ENCODE data around the gene PDHA1. TPM values are rescaled to one million over a fixed set of nuclear protein-coding genes. Genes with fewer than 3 reads are reported as not detected.

PDHA1 gene
- 151 TPM for polyA plus RNA-seq (2013, experiment 1 of 2; ENCODE audit: insufficient read length)
- polyA plus RNA-seq (2013, experiment 2 of 2; ENCODE audit: insufficient read length): 133 TPM

DNA sequence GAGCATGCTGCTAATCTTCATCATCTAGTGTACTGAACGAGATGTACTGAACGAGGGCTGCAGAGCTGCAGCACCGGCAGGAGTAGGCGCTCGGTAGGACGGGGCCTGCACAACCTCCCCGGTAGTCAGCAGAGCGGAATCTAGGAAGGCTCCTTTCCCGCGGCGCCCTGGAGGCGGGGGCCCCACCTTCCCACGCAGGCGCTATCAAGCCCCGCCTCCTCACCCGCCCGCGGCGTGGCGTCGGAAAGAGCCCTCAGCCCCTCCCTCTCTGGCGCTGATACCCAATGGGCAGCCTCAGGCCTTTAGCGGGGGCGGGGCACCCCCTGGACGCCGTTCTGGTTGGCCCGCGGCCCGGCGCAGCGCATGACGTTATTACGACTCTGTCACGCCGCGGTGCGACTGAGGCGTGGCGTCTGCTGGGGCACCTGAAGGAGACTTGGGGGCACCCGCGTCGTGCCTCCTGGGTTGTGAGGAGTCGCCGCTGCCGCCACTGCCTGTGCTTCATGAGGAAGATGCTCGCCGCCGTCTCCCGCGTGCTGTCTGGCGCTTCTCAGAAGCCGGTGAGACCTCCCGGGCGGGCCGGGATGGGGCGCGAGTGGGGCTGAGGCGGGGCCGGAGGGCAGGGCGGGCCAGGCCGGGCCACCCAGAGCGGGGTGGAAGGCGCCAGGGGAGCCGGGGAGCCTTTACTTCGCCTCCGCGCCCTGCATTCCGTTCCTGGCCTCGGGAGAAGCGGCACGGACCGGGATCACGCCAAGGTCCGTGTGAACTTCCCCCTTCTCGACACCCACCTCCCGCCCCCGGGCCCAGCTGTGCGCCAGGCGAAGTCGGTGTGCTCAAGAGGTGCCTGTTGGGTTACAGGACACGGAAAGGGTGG lies at the start of gene PDHA1:
Gene PDHA1, plus strand, starts transcription at position 393 of the 874 bp plus-strand sequence. Its CDS starts 111 bp downstream, at position 504.
- peak; percentile 90 for DNase-seq

DNA sequence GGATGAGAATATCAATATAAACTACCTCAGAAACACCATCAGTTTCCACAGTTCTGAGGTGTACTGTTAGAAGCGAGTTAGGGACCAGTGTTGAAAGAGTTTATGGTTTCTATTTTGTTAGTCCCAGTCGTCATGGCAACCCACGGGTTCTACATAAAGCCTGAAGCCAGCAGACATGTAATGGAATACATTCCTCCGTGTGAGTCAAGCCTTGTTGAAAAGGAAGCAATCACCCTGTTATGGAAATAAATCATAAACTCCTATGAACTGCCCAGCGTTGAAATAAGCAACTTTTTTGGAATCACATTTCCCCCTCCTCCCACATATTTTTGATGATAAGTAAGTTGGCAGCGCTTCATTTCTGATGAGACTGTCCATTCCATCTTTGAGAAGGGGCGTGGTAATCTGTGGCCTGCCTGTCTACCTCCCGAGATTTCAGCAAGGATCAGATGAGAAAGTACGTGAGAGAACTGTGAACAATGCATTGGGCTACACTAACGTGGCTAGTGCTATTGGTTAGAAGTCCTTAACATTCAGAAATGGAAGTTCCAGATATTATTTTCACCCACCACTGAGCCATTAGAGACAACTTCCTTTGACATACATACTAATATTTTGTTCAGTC lies 40.4 kb upstream of the PDHA1 start:
- DNase-seq: peak; percentile 91

DNA sequence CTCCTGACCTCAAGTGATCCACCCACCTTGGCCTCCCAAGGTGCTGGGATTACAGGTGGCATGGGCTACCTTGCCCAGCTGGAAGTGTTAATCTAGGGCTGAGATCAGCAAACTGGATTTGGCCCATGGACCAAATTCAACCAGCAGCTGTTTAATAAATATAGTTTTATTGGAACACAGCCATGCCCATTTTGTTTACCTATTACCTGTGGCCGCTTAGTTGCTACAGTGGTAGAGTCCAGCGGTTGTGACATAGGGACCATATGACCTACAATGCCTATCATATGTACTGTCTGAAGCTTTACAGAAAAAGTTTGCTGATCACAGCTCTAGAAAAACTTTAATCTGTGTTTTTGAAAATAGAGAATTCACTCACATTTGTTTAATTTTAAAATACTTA lies 17.2 kb upstream of the PDHA1 start:
- no peak for DNase-seq

DNA sequence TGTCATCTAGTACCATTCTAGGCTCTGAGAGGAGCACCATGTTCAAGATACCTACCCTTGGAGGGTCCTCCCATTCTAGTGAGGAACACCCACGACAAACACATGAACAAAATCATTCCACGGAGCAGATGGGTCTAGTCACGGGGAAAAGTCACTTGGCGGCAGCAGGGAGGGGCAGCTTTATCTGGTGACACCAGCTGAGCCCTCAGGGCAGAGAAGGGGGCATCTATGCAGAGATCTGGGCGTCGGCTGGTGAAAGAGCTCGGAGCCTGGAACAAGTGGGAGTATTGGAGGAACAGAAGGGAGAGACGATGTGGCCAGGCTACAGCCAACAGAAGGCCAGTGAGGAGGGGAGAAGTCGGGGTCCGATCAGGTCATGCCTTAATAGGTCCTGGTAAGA lies 11.9 kb upstream of the PDHA1 start:
- no peak for DNase-seq

DNA sequence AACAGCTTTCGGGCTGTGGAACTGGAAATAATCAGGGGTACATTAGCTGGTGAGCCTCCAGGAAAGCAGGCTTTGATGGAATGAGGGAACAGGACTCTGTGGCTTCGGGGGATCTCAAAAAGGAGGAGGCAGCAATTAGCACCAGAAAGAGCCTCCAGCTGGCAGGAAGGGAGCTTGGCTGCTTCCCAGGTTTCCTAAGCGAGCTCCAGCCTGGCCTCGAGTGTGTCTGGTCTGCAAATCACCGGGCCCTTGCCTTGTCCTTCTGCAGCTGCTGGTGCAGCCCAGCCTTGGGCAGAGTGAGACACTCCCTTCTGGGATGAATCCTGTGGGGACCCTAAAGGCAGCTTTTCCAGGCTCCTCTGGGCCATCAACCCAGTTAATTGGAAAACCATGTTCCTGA lies 10.7 kb upstream of the PDHA1 start:
- DNase-seq: peak; percentile 6

DNA sequence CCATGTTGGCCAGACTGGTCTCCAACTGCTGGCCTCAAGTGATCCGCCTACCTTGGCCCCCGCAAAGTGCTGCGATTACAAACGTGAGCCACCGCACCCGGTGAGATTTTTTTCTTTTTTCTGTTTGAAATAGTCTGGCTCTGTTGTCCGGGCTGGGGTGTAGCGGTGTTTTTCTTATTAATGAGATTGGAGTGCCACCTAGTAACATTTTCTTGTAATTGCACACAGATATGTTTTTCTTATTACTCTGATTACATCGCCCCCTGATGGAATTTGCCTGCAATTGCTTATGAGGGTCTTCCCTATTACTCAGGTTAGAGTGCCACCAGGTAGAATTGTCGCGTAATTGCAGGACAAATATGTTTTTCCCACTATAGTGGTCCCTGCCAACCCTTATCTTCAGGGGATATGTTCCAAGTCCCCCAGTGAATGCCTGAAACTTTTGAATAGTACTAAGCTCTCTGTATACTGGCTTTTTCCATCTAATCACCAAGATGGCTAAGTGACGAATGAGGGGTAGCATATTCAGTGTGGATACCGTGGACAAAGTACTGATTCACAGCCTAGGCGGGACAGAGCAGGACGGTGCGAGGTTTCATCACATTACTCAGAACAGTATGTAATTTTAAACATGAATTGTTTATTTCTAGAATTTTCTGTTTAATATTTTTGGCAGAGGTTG lies 8.6 kb upstream of the PDHA1 start:
- DNase-seq: peak; percentile 1

DNA sequence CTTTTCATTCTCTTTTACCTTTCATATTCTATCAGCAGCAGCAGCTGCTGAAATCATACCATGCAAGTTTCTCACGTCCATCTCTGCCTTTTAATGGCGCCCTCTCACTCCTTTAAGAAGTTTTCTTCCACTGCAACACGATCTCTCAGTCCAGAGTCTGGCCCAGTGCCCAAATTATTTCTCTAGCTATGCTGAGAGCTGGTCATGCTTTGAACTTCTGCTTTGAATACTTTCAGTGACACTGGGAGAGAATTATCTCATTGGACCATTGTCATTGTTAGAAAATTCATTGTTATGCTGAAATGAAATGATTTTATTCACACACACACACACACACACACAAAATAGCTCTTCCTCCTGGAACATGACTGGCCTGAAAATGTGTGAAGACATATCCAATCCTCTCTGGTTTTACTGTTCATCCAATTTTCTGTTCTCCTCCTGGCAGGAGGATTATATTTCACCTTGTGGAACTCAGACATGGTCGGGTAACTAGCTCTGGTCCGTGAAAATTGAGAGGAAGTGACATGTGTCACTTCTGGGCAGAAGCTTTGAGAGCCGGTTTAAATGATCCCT lies 1.3 kb upstream of the PDHA1 start:
- DNase-seq: peak; percentile 19

DNA sequence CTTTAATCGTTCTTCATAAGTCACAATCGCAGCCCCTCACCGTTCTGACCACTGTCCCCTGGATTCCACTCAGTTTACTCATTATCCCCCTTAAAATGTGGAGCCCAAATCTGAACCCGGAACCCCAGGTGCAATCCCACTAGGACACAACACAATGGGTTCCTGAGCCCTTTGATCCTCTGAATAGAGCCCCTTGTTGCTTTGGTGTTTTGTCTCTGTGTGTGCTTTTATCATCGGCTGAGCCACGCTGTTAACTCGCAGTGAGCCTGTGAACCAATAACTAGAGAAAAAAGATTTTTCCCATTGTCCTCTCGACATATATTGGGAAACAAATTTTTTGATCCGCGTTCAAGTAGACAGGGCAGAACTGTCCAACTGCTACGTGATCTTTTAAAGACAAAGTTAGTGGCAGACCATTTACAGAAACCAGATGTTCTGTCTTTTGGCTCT lies 617 bp upstream of the PDHA1 start:
- no peak for DNase-seq

DNA sequence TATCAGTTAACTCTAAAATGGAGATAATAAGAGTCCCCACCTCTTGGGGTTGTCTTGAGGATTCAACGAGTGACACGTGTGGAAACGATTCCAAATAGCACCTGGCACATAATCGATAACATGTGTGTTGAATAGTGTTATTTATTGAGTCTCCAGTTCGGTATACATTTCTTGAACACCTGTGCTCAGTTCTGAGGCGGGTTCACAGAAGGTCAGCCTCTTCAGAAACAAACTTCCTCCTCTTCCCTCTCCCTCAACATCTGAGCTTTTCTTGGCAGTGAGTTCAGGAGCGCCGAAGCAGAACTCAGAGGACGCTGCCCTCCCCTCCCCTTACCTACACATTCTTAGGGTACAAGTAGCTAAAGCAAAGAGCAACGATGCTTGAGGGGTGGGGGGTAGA lies 934 bp downstream of the PDHA1 start:
- DNase-seq: no peak

DNA sequence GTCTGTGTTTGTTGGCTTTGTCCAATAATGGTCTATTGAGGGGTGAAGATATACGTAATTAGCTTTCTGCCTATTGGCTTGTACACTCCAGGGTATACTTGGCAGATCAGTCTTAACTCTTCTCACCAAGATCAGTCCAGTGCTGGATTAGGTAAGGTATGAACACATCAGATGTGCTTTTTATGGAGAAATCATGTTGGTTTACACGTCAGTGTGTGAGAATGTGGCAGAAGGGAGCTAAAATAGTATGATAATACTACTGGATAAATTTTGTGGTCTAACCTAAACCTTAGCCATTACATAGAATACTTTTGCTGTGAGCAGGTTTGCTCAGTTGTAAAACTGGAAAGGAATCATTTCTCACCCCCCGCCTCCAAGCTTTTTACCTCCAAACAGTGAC lies 4.2 kb downstream of the PDHA1 start:
- DNase-seq: no peak

DNA sequence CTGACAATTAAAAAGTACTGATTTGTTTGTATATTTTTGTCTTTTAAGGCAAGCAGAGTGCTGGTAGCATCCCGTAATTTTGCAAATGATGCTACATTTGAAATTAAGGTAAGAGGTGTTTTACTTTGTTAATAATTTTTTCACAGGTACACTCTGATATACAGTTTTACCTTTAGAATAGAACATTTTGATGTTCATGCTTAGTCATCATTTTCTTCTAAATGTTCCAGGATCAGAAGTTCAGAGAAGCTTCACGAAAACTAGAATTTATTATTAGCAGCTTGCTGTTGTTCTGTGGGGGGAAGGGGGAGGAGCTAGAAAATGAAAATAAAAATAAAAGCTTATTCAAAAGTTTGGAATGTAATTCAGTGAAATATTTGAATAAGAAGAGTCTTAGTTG lies 5.5 kb downstream of the PDHA1 start:
- no peak for DNase-seq

DNA sequence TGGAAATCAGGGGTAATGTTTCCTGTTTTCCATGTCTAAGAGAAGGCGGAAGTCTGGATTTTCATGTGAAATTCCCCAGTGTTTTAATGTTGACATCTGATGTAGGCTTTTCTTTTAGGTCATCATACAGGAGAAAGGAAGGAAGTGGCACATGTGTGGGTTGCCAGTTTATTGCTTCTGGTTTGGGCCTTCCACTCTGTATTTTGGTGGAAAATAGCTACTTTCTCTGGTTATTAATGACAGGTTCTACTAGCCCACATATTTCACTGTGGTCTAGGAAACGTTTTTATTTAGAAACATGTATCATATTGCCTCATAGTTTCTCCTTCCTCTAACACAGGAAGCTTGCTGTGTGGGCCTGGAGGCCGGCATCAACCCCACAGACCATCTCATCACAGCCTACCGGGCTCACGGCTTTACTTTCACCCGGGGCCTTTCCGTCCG lies 7.2 kb downstream of the PDHA1 start:
- no peak for DNase-seq

DNA sequence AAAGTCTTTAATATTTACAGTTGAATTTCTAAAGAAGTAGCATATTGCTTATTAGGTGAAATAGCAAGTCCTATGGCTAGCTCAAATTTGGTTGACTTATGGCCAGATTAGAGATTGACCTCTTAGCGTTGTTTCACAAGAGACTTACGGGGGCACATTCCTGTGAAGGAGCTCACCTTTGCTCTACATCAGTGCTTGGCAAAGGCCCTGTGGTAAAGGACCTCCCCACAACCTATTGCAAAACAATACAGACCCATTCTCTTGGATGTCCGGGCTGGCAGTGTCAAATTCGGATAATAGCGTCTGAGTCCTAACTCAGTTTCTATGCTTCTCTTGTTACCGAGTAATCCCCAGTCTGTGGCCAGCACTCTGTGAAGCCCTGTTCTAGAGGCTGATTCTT lies 10.9 kb downstream of the PDHA1 start:
- DNase-seq: no peak

DNA sequence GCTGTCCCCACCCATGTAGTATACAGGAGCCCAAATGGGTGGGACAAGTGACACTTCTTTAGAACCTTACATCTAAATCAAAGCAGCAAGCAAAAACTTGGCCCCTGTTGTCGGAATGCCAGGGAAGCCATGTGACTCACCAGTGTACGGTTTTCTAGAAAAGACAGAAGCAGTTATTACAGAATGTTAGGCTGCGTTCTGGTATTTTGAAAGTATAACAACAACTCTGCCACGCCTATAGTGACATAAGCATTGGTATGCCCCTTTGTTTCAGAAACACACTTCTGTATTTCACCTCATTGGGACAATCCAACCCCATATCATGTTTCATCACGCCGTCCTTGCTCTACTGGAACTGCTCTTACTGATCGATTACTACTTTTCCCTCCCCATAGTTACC lies 14.8 kb downstream of the PDHA1 start:
- no peak for DNase-seq

DNA sequence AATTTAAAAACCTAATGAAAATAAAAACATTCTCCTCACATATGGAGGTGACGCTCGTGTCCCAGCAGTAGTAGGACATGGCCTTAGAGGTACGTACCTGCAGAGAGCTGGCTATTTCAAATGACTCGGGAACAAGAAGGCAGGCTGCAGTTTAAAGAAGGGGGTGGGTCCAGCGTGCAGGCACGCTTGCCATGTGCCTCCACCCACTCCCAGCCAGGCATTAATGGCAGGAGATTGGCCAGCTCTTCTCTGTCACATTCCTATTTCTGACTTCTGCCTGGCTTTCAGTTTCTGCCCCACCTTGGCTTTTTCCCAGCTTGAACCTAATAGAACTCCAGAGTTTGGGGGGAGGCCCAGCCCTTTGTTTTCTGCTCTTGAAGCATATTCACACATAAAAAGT lies 17.2 kb downstream of the PDHA1 start:
- no peak for DNase-seq

DNA sequence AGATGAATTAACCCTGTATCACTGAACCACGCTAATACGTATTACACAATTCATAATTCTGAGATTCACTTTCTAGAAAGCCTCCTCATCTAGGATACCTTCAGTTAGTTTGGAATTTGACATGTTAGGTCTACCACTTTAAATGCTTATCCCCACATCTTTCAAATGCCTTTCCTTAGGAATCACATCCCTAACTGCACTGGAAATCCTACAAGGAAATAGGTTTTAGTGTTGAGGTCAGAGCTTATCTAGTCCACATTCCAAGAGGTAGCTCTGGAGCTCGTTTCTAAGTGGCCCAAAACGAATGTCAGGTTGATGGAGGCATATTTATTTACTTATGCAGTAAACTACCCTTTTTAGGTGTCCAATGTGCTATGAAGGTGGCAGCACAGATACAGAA lies 18.0 kb downstream of the PDHA1 start:
- no peak for DNase-seq

DNA sequence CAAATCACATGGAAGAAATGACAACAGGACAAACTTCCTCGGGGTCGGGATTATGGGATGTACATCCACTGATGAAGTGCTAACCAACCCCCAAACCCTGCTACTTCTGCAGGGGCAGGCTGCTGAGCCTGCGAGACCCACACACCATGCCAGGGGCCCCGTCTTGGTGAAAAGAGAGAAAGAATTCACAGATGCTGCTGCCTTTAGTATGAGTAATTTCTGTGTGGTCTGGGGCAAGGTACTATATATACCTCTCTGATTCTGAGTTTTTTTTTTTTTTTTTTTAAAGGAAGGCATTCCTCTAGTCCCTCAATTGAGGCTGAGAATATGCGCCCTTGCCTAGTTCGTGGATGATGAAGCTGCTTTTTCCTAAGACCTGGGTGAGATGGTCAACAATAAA lies 24.8 kb downstream of the PDHA1 start:
- DNase-seq: peak; percentile 7

DNA sequence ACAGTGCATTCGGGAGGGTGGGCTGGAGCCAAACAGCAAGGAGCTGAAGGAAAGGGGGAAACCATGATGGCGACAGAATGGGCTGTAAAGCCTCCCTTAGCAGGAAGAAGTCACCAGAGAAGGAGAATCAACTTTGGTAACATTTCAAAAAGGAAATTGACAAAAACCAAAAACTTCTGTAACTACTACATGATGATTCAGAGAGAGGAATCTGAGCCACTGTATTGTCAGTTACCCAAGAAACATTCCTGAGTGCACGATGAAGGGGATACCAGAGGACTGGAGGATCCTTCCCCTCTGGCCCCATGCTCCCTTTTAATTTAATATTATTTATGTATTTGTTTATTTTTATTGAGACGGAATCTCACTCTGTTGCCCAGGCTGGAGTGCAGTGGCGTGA lies 26.3 kb downstream of the PDHA1 start:
- peak; percentile 59 for DNase-seq

DNA sequence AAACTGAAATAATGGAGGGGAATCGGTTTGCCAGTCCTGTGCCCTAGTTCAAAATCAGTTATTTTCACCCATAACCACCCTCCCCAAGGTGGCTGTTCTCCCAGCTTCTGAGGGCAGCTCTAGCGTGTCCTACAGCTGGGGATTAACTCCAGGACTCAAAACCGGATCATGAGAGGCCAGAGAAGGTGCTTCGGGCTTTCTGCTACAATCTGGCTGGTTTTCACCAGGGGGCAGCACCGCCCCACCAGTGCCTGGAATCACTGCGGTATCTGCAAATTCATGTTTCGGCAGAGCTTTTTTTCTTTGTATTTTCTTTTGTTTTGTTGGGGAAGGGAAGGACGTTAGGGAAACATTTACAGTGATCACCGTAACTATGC lies 28.4 kb downstream of the PDHA1 start:
- peak; percentile 59 for DNase-seq

DNA sequence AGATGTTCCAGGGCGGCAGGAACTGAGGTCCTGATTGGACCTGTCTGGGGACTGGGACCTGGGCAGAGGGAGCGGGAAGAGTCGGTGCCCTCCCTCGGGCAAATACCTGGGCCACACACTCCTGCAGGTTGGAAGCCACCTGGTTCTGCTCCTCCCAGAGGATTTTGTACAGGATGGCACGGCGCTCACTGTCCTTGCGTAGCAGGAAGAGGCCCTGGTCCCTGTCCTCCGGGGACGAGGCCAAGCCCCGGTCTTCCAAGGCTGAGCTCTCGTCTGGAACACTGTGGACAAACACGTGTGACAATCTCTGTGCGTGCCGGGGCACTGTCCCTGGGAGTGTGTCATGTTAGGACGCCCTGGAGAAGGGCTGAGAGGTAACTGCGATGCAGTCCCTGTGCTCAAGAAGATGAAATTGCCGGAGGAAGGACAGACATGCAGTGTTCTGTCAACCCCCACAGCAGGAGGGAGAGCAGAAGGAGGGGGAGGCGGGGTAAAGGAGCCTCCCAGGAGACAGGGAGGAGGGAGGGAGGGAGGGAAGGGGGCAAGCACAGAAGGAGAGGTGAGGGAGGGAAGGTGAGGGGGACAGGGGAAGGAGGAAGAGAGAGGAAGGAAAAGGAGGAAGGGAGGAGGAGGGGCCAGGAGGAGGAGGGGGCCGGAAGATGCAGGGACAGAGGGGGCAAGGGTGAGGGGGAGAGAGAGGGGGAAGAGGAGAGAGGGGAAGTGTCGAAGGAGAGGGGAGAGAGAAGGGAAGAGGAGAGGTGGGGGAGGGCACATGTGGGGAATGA lies 29.0 kb downstream of the PDHA1 start:
- peak; percentile 4 for DNase-seq

DNA sequence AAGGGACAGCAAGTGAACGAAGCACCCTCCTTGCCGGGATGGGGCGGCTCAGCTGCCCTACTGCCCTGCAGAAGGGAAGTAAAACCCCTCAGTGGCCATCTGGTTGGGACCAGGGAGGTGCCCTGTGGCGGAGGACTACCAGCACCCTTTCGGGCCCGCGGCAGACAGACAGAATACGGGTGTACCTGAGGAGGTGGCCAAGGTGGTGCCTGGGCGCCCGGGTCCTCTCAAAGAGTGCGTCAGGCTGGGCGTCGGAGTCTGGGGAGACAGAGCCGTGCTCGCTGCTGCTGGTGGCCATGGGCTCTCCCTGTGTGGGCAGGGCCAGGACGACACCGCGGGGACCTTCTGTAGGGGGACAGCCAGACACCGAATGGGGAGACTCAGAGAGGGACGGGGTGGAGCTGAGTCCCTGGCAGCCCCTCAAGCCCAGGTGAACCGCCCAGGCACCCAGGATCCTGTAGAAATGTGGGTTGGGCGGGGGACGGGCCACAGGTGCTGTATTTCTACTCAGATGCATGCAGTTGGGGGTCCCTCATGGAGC lies 29.7 kb downstream of the PDHA1 start:
- DNase-seq: no peak

DNA sequence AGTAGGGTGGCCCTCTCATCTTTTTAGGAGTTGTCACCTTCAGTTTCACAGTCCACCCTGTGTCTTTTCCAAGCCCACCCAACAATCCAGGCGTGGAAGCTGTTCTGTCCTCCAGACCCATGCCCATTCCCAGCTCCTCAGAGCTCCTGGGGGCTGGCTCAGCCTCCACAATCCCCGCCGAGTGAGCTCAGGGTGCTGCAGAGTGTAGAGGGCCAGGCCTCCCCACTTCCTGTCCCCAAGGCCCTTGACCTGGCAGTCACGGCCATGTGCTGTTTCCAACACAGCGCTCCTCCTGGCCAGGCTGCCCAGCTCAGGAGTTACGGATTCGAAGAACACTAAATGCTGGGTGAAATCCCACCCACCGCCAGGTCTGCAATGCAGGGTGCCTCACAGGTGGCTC lies 31.8 kb downstream of the PDHA1 start:
- no peak for DNase-seq

Measured in fibroblast of skin of back (primary cell).